ENCODE measurements around the gene SLC35B2.

The SLC35B2 gene

GRCh38 chr6:44267252-44267651 lies 9.9 kb upstream of the SLC35B2 start:
- no peak for DNase-seq (ENCODE audit: low read depth in 2 of 2)

- no peak for DNase-seq (ENCODE audit: low read depth in 2 of 2)
Measured at GRCh38 chr6:44266347-44266746, 9.0 kb upstream of the SLC35B2 start.

- DNase-seq (ENCODE audit: low read depth in 2 of 2) = no peak
Measured at GRCh38 chr6:44265722-44266233, 8.4 kb upstream of the SLC35B2 start.

GRCh38 chr6:44265007-44265721 lies 7.8 kb upstream of the SLC35B2 start, which contains the start of gene NFKBIE:
Gene NFKBIE, minus strand, starts transcription at chr6:44265551. Its CDS starts 205 bp downstream, at chr6:44265346.
- DNase-seq (ENCODE audit: low read depth in 2 of 2) = peak; percentile 89 to 95

GRCh38 chr6:44264154-44265006 lies 7.1 kb upstream of the SLC35B2 start:
- no peak for DNase-seq (ENCODE audit: low read depth in 2 of 2)

GRCh38 chr6:44263354-44264100 lies 6.2 kb upstream of the SLC35B2 start:
- no peak for DNase-seq (ENCODE audit: low read depth in 2 of 2)

- no peak for DNase-seq (ENCODE audit: low read depth in 2 of 2)
Measured at GRCh38 chr6:44262467-44263353, 5.4 kb upstream of the SLC35B2 start.

GRCh38 chr6:44261581-44261980 lies 4.3 kb upstream of the SLC35B2 start:
- no peak for DNase-seq (ENCODE audit: low read depth in 2 of 2)

GRCh38 chr6:44260451-44261297 lies 3.3 kb upstream of the SLC35B2 start:
- DNase-seq (ENCODE audit: low read depth in 2 of 2) = no peak

GRCh38 chr6:44260011-44260410 lies 2.7 kb upstream of the SLC35B2 start:
- DNase-seq (ENCODE audit: low read depth in 2 of 2) = no peak

- no peak for DNase-seq (ENCODE audit: low read depth in 2 of 2)
Measured at GRCh38 chr6:44258921-44259320, 1.6 kb upstream of the SLC35B2 start.

GRCh38 chr6:44258325-44258863 lies 1.1 kb upstream of the SLC35B2 start:
- DNase-seq (ENCODE audit: low read depth in 2 of 2) = no peak

- no peak for DNase-seq (ENCODE audit: low read depth in 2 of 2)
Measured at GRCh38 chr6:44257753-44258324, 511 bp upstream of the SLC35B2 start.

- DNase-seq (ENCODE audit: low read depth in 2 of 2) = no peak
Measured at GRCh38 chr6:44256775-44257024, 628 bp downstream of the SLC35B2 start.

GRCh38 chr6:44255871-44256774 lies 1.2 kb downstream of the SLC35B2 start:
- DNase-seq (ENCODE audit: low read depth in 2 of 2) = no peak

- DNase-seq (ENCODE audit: low read depth in 2 of 2) = no peak
Measured at GRCh38 chr6:44255105-44255808, 2.1 kb downstream of the SLC35B2 start.

- no peak for DNase-seq (ENCODE audit: low read depth in 2 of 2)
Measured at GRCh38 chr6:44254191-44255104, 2.9 kb downstream of the SLC35B2 start.
